GM21717 (cell line): ENCODE data around the gene ARHGAP6.
"Not testable (repeated sequence)": the region's sequence is repeated elsewhere in the genome, so short reads cannot be mapped to it uniquely, and the experiment has no call there.

Source experiments
- ATAC-seq: cut with Tn5 transposase; IDR thresholded peaks from one replicate; pipeline ENCODE4 v1.9.1; 2021; ENCODE audit warnings: mild to moderate bottlenecking, moderate library complexity; ENCODE audit not compliant: unreplicated experiment

ARHGAP6 gene

DNA sequence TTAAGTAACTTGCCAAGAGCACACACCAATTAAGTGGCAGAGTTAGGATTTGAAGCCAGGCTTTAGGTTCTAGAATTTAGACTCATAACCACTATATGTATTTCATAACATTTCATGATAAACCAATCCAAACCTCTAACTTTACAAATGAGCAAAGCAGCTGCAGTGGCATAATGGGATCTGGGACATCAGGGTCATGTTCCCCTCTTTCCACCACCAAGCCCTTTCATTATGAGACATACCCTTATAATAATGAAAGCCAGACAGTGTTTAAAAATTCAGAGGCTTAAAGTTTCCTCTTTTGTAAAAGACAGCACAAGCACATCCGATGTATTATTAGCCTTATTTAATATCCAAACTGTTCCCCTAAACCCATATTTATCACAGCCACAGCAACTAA is 400.8 kb downstream of the ARHGAP6 start:
- no peak for ATAC-seq

DNA sequence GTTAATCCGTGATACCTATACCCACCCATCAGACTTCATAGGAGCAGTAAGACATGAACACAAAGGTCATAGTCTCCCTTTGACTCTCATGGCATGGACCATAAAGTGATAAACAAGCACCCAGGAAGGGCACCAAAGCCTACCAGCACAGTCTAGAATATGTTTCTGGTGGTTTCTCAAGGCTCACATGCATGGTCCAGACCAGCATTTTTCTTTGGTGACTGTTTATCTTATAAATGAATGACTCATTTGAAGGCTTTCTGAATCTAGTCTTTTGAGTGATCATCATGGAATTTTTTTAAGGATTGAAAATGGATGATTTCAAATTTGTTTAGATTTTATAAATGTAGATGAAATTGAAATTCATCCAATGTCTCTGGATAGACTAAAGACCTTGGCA is 404.5 kb downstream of the ARHGAP6 start:
- ATAC-seq = no peak

DNA sequence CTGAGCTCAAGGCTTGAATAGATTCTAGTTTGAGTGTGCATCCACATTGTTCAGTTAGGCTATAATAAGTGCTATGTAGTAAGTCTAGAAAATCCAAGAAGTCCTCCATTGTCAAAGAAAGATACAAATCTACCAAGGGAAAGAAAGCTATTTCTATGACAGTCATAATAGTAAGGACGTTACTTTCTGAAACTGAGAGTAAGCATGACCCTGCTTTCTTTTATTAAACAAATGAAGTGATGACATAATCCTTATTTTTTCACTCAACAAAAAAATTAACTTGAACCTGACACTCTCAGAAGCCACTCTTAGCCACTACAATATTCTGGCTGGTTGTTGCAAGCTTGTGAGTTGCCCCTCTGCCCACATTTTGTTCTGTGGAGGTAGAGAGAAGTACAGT is 406.3 kb downstream of the ARHGAP6 start:
- no peak for ATAC-seq

DNA sequence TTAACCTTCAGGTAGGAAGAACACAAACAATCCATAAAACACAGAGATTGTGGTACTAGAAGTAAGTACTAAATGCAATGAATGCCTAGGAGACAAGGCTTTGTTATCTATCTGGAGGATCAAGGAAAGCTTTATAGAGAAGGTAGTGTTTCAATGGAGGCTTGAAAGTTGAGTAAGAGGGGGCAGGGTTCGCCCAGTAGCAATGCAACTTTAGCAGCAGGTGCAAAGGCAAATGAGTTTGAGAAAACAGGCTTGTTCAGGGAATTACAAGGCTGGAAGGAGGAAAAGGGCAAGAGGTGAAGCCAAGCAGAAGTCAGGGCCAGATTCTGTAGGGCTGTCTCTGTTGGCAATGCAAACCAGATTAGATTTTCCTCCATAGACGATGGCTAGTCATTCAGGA is 408.0 kb downstream of the ARHGAP6 start:
- ATAC-seq = no peak

DNA sequence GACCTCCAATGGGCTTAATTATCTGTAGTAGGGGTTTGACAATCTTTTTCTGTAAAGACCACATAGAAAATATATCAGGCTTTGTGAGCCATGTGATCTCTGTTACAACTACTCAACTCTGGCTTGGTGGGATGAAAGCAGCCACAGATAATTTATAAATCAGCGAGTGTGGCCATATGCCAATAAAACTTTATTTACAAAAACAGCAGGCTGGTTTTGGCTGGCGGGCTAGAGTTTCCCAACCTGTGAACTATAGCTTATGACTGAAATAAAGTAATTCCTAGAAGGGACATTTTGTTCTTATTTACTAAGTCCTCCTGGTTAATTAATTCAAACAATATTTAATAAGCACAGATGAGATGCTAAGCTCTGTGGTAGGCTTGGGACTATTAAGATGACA is 408.4 kb downstream of the ARHGAP6 start:
- no peak for ATAC-seq

DNA sequence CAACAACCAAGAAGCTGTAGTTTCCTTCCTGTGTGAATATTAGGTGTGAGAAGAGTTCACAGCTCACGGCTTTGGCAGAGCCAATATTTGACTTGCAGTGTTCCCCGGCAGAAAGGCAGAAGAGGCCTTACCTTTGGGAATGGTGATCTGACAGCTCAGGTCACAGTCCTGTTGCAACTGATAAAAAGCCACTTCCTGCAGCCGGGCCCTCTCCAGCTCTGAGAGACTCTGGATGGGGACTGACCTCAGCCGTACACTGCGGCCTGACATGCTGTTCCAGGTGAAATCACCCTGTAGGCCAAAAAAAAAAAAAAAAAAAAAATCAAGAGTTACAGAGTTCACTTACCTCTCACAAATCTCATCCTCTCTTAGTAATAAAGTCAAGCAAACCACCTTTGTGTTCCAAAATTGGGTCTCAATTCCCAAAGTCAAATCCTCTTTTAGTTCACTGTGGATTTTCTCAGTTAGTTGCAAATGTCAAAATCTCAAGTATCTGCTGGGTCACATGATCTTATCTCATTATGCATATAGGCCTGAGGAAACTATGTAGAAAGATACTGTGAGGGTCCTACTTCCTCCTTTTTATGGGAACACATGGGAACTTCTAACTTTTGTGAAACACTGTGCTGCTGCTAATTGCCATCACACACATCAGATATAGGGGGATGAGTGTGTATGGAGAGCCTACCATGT is 411.2 kb downstream of the ARHGAP6 start:
- no peak for ATAC-seq

DNA sequence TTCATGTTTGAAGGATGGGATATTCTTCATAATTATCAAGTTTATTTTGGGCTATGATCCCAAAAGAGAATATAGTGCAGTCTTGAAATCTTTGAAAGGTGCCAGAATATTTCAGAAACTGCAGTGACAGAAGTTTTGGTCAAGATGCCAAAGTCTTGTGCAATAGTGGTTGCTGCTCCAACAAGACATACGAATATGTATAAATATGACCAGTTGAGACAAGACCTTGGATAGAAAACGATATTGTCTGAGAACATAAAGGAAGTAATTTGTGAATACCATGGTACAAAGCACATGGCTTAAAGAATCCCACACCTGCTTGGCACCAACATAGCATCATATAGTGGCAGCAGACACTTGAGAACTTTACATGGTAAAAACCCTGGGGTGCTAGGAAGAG is 421.1 kb downstream of the ARHGAP6 start:
- no peak for ATAC-seq

DNA sequence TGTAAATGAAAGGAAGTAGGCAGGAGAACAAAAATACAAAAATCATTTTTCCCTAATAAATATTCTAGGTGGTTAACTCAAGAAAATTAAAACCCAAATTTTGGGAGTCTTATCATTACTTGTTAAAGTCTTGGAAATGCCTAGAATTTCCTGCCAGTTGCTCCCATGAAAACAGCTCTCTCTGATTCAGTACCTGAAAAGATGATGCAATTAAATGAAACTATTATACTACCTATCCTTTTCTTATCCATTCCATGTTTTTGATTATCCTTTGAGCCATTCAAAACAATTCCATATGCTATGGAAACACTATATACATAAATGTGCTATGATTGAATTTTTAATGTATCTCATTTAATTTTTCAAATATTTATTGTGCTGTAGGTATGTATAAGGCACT is 423.0 kb downstream of the ARHGAP6 start:
- ATAC-seq = no peak

DNA sequence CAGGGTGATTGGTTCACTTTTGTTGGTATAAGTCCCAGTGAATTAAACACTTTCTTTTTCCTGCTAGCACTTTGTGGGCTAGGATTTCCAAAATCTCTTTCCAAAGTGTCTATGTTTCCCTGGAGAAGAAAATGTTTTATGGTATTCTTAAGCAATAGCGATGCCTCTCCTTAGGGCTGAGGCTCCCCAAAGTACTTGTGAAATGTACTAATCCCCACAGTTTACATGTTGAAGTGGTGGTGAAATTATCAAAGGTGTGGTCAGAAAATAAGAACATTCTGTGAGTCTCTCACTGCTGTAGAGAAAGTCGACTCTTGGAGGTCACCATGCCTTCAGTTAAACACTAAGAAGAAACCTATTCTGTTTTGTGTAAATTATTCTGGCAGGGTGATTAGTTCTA is 424.0 kb downstream of the ARHGAP6 start:
- no peak for ATAC-seq

DNA sequence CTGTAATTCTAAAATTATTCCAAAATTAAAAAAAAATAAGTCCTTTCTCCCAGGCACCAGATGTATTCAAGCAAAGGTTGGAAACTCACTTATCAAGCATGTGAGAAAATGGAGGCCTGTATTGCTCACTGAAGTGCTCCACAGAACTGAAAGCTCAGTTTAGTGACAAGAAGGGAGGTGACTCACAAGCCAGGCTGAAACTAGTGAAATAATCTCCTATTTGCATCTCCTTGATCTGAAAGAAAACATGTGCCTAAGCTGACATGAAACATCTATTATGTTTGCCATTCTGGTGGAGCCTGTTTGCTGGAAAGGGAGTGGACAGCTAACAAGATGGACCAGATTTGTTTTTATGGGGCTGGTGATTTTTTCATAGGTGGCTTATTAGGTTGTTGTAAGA is 426.5 kb downstream of the ARHGAP6 start:
- peak; percentile 73 for ATAC-seq

DNA sequence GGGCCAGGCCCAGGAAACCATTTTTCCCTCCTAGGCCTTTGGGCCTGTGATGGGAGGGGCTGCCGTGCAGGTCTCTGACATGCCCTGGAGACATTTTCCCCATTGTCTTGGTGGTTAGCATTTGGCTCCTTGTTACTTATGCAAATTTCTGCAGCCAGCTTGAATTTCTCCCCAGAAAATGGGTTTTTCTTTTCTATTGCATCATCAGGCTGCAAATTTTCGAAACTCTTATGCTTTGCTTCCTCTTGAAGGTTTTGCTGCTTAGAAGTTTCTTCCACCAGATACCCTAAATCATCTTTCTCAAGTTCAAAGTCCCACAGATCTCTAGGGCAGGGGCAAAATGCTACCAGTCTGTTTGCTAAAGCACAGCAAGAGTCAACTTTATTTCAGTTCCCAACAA is 430.3 kb downstream of the ARHGAP6 start:
- not testable (repeated sequence) for ATAC-seq

DNA sequence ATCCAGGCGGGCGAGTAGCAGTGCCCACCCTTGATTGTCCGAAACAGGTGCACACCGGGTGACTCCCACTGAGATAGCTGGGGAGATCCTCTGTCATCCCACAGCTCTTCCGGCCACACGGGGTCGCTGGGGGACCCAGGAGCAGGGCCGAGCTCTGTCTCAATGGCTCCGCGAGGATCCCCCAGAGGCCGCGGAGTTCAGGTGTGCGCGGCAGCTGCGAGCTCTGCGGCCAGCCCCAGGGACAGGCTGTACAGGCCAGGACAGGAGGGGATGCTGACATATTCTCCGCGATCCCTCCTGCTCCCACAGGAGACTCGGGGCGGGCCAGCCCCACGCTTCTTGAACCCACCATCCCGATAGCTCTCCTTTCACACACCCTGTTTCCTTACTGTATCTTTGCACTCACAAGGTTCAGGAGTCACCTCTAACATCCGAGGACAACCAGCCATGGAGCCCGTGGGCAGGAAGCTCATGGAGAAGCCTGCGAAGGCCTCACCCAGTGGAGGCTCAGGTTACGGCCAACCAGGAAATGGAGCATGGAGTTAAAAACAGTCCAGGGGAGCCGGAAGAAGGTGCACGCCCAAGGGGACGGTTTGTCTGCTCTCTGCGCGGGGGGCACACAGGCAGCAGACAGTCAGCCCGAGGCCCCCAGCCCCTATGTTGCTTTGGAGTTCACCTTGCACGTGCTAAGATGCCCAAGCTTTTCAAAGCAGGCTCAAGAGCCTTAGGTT is 450.4 kb downstream of the ARHGAP6 start:
- ATAC-seq = peak; percentile 76

DNA sequence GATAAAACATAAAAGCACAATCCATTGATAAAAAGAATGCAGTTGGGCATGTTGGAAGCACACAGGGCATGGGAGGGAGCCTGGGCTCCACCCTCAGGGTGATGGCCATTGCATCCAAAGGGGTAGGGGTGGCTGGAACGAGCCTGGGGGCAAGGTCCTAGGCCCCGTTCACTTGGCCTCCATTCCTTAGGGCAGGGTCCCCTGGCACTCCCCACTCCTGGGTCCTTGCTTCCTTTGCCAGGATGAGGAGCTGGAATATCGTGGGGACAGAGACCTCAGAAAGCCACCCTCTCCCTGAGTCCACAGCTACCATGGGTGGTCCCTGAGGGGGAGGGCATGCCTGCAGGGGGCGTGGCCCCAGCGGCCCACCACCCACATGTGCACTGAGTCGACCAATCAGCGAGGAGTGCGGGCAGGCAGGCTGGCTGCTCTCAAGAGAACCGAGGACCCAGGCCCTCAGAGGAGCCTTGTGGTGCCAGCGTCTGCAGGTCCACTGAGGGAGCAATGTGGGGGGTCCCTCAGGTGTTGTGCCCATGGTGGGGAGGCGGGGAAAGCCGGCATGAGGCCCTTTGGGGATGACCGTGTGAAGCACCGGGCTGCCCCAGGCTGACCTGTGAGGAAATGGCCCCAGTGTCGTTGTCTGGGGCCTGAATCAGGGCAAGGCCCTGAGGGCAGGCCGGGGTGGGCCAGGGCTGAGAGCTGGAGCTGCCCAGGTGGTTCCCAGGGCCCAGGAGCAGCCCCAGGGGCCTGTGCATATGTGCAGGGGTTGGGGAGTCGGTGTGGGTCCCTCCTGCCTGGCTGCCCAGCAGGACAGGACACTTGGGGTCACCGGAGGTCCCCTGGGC is 451.2 kb downstream of the ARHGAP6 start:
- ATAC-seq = no peak

DNA sequence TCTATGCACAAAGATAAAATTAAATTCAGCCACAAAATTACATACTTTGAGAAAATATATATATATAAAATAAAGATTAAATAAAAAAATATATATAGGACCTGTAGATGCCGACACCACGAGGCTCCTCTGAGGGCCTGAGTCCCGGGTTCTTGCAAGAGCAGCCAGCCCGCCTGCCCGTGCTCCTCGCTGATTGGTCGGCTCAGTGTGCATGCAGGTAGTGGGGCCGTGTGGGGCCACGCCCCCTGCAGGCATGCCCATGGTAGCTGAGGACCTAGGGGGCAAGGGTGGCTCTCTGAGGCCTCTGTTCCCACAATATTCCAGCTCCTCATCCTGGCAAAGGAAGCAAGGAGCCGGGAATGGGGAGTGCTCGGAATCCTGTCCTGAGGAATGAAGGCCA is 453.0 kb downstream of the ARHGAP6 start:
- no peak for ATAC-seq

DNA sequence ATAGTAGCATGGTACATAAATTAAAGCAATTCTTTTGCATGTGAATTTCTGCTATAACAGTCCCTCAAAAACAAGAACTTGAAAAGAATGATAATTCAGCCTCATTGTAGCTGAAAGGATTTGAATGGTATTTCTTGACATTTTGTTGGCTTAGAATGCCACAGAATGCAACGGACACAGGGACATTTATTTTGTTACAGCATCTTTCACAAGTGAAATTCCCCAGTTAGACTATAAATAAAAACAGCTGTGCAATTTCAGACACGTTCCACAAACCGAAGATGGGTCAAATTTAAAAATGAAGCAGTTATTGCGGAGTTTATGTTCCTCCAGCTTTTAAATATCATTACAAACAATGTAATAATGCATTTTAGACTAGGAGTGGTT is 455.3 kb downstream of the ARHGAP6 start:
- ATAC-seq = no peak

DNA sequence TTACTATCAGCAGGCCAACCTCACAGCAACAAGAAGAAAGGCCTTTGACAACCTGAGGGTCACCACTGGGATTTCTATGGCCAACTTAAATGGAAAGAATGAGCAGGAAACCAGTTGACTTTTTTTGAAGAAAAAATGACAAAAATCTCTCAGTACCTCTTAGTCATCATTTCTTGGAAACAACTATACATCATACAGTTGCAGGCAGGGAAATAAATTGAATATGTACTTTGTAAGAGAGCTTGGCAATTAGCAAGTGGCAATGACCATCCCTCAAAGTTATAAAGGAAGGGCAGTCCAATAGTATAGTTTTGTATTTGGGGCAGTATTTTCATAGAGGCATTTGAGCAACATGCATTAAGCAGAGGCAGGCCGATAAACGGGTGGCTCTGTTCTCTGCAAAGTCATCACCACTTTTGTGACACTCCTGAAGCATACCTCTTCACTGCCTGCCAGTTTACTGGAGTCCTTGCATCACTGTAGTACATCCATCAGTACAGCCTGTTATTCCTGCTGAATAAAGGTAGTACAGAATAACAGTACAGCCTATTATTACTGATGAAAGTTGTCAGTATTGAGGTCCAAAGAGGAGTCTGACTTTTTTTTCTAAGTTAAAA is 455.8 kb downstream of the ARHGAP6 start:
- ATAC-seq = no peak

DNA sequence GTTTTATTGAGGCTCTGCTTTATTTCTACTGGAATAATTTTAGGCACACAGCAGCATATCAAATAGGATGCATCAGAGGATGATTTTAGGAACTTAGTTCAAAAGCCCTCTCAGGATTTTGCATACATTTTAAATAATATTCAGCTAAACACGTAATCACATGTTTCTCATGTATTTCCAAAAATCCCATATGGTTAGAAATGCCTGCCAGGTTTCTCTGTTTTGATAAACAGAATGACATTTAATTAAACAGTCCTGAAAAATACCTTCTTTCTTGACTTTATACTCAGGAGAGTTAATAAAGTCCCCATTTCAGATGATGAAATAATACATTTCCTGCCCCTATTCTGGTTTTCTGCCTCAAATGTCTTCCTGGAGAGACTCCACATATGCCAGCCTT is 459.0 kb downstream of the ARHGAP6 start:
- no peak for ATAC-seq

DNA sequence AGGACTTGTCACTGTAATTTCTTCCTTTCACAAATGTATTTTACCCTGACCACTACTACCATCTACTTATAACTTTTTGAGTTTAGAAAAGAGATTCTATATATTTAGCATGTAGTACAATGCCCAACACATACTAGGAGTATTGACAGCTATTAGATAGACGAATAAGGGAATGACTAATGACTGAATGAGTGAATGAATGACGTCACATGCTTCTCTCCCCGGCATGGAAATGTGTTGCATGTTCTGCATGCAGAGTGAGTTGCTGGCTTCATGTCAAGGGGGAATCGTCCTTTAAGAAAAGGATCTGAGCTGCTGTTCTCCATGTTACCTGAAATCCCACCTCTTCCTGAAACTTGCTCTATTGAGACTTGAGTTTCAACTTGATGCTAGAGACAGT is 459.9 kb downstream of the ARHGAP6 start:
- ATAC-seq = no peak

DNA sequence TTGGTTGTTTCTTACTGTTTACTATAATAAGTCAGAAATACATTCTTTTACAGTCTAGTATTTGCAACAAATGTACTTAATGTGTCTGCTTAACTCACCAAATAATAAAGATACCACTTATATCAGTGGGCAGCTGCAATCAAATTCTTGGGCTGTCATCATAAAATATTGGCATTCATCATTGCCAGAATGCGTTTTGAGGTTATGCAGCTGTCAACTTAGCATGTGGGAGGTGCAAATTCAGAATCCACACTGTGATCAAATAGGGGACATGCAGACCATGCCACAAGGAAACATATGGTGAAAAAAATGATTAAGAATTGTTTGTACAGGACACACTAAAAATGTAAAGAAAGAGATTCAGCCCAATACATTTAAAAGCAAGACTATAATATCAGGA is 468.0 kb downstream of the ARHGAP6 start:
- no peak for ATAC-seq

DNA sequence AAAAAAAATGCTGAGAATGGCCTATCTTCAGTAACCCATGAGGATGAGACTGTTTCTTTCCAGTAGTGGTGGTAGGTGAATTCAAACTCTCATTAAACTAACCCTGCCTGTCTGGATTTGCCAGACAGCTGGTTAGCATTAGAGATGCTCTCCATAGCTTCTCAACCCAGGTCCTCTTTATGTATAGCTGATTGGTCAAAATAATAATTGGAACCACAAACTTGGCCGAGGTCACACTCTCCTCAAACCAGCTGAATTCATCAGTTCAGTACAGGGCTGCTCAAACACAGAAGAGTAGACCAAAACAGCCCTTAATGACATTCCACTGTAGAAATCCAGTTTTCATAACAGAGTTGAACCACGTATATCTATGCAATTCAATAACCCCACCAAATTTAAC is 469.2 kb downstream of the ARHGAP6 start:
- ATAC-seq = no peak

DNA sequence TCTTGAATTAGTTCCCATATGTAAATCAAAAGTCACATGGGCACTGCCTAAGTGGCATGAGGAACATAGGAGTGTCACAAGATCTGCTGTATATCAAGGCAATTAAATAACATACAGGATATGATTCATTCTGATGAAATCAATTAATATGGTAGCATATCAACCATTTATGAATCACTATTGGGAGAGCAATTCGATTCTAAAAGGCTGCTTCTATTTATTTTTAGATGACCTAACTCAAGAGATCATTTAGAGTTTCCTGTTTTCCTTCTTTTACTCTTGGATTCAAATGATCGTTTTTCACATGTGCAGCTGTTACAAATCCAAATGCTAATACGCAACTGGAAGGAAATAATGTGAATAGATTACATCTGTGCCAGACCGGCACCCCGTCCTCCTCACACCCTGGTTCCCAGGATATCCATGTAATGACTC is 472.7 kb downstream of the ARHGAP6 start:
- ATAC-seq = no peak
